ENCODE results near the gene REV1. TPM values are rescaled to one million over a fixed set of nuclear protein-coding genes. Genes with fewer than 3 reads are reported as not detected.

REV1 gene
- total and polyA plus RNA-seq, 8 donors: 6.5 to 122 (median 23.5) TPM

DNA sequence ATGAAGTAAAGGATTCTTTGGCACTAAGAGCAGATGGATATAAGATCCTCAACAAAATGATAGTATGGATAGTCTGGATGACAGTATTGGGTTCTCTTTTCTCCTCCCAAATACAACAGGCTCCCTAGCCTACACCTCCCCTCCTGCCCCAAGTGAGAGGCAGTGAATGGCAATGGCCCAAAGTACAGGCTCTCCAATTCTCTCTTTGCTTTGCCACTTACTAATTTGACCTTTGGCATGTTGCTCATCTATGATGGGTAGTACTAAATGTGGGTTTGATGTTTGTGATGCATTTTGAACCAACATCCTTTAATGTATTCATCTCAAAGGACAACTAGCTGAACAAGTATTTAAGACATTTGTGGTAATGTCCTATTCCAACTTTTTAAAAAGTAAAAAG lies 86.7 kb downstream of the REV1 start:
- TF ChIP-seq CTCF (IDR thresholded peaks at IDR 0.05): no peak
- no peak for TF ChIP-seq POLR2AphosphoS5 (IDR thresholded peaks at IDR 0.05)
- TF ChIP-seq EP300 (IDR thresholded peaks at IDR 0.05): no peak
- no peak for TF ChIP-seq POLR2A (IDR thresholded peaks at IDR 0.05)
- Histone ChIP-seq H3K27me3 (no peaks in the 10 kb centered on the region), H3K36me3 (peaks cover 54 to 99% (median 94%) of the 10 kb centered on the region in 4 donors), H3K4me3 (no peak overlapping the region), H3K9me3 (no peaks in the 10 kb centered on the region), H3K4me1 (peaks cover 0 to 23% (median 17%) of the 10 kb centered on the region in 4 donors), H3K27ac (no peak overlapping the region)
- intact Hi-C loops (cut with DNase I; ENCODE audit: low total_unique reads): no loop called here
- no peak for DNase-seq

- 68 to 92% (median 82%) methylated on average over 4 of the region's 4 CpGs for WGBS, 5 donors
- no peaks in the 10 kb centered on the region for H3K9me3 ChIP-seq
Measured at GRCh38 chr2:99401841-99402240, 88.0 kb downstream of the REV1 start.

DNA sequence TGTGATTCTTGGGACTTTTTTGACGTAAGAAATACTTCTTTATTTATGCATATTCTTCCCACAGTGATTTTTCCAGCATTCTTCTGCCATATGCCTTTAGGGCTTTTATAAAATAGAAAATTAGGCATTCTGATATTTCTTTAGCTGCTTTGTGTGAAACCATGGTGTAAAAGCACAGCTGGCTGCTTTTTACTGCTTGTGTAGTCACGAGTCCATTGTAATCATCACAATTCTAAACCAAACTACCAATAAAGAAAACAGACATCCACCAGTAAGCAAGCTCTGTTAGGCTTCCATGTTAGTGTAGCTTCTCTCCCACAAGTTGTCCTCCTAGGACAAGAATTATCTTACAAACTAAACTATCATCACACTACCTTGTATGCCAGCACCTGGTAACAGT lies 90.0 kb downstream of the REV1 start:
- TF ChIP-seq POLR2AphosphoS5 (IDR thresholded peaks at IDR 0.05): no peak
- no peak for TF ChIP-seq CTCF (IDR thresholded peaks at IDR 0.05)
- TF ChIP-seq POLR2A (IDR thresholded peaks at IDR 0.05): no peak
- Histone ChIP-seq H3K36me3 (peaks cover 65 to 100% (median 100%) of the 10 kb centered on the region in 4 donors), H3K27ac (no peak overlapping the region), H3K27me3 (no peaks in the 10 kb centered on the region), H3K4me3 (no peak overlapping the region), H3K9me3 (no peaks in the 10 kb centered on the region), H3K4me1 (peaks cover 0 to 21% (median 11%) of the 10 kb centered on the region in 4 donors)
- intact Hi-C loops (cut with DNase I; ENCODE audit: low total_unique reads): no loop called here
- no peak for DNase-seq
- WGBS, 5 donors: 80 to 93% (median 89%) methylated on average over 2 of the region's 2 CpGs

More at GRCh38 chr2:99401841-99402240, 88.0 kb downstream of the REV1 start:
- DNase-seq: no peak
- intact Hi-C loops (cut with DNase I; ENCODE audit: low total_unique reads): no loop called here
- Histone ChIP-seq H3K4me1 (peaks cover 0 to 28% (median 18%) of the 10 kb centered on the region in 4 donors), H3K27me3 (no peaks in the 10 kb centered on the region), H3K4me3 (no peak overlapping the region), H3K27ac (no peak overlapping the region), H3K36me3 (peaks cover 55 to 100% (median 100%) of the 10 kb centered on the region in 4 donors)
- TF ChIP-seq EP300 (IDR thresholded peaks at IDR 0.05): no peak
- TF ChIP-seq POLR2AphosphoS5 (IDR thresholded peaks at IDR 0.05): no peak
- TF ChIP-seq CTCF (IDR thresholded peaks at IDR 0.05): no peak
- TF ChIP-seq POLR2A (IDR thresholded peaks at IDR 0.05): no peak

GRCh38 chr2:99399063-99399462 lies 90.8 kb downstream of the REV1 start:
- TF ChIP-seq POLR2AphosphoS5 (IDR thresholded peaks at IDR 0.05) (no peak), POLR2A (IDR thresholded peaks at IDR 0.05) (no peak), EP300 (IDR thresholded peaks at IDR 0.05) (no peak), CTCF (IDR thresholded peaks at IDR 0.05) (no peak)

More at GRCh38 chr2:99399063-99399462, 90.8 kb downstream of the REV1 start:
- no peaks in the 10 kb centered on the region for H3K9me3 ChIP-seq
- H3K4me3 ChIP-seq: no peak overlapping the region
- 72 to 79% (median 76%) methylated on average over 5 of the region's 5 CpGs for WGBS, 5 donors
- H3K27ac ChIP-seq: no peak overlapping the region
- no peak for DNase-seq
- intact Hi-C loops (cut with DNase I; ENCODE audit: low total_unique reads): no loop called here
- no peaks in the 10 kb centered on the region for H3K27me3 ChIP-seq
- peaks cover 66 to 100% (median 100%) of the 10 kb centered on the region in 4 donors for H3K36me3 ChIP-seq
- H3K4me1 ChIP-seq: peaks cover 0 to 14% (median 4%) of the 10 kb centered on the region in 4 donors
